C4-2B (cell line): ENCODE measurements around the gene ETV6.

ENCODE experiments used
- H3K27ac ChIP-seq: fragments of 450-650 bp; 2 replicates; pipeline ENCODE4 v1.5.1; 2017
- CTCF ChIP-seq: fragments of 450-650 bp; conservative IDR thresholded peaks from 2 replicates; pipeline ENCODE4 v1.5.1; 2017; ENCODE audit warnings: mild to moderate bottlenecking
- ZFX ChIP-seq: fragments of 450-650 bp; IDR thresholded peaks from 2 replicates; pipeline ENCODE4 v1.6.1; 2017

Gene ETV6

DNA sequence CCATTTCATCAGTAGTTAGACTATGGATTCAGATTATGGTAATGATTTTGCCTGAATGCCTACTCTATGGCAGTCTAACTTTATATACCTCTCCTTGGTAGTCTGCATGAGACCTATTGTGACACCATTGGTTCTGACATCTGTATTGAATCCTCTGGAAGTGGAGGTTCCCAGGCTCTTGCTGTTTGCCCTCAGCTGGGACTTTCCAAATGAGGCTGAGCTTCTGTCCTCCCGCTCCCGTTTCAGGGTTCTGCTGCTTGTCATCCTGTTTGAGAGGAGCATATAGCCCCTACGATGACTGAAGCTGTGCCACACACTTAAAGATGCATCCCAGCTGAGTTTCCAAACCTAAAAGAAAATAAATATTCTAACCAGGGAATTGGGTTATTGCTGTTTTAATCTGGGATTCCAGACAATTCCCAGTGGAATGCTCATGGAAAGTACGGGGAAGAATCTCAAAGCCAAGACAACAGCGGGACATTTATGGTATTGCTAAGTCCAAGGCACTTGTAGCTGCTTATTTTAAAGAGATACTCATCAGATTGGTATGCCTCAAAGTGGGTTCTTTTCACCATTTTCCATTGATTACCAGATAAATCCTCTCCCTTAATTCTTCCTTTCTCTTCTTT, 105.9 kb downstream of the ETV6 start:
- TF ChIP-seq CTCF (no peak), ZFX (no peak)
- H3K27ac ChIP-seq = no peak overlapping the region

- TF ChIP-seq ZFX = no peak
- no peak for TF ChIP-seq CTCF
- H3K27ac ChIP-seq = no peak overlapping the region
Observed at GRCh38 chr12:11756022-11756421, 106.5 kb downstream of the ETV6 start.

DNA sequence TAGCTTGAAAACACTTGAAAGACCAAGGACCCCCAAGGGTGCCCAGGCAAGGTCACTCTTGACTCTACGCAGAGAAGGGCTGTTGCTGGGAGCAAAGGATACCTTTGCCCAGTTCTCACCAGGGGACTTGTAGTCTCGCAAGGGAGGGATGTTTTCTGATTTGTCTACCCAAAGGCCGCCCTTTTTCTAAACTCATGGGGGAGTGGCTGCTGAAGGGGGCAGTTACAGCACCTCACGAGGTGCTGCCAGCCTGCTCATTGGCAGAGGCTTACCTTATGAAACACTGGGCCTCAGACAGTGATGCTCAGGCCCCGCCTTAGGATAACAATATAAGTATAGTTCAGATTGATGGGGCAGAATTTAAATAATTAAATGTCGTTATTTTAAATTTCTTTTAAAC, 107.0 kb downstream of the ETV6 start:
- TF ChIP-seq ZFX (no peak), CTCF (no peak)
- no peak overlapping the region for H3K27ac ChIP-seq

GRCh38 chr12:11757095-11757494, 107.6 kb downstream of the ETV6 start:
- H3K27ac ChIP-seq = no peak overlapping the region

DNA sequence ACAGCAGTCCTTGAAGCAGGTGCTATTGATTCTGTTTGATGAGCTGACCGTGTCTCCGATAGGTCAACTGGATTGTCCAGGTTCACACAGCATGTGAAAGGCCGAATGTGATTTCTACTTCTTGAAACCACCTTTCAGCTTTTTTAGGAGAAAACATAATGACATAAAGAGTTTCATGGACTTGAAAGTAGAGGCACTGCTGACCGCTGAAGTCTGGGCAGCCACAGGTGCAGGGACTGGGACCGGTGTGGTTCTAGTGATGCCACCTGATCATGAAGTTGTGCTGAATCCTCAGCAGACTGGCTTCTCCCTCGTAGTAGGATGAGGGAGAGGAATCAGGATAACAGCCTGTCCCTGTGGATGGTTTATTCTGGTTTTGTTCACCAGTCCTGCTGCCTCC, 108.1 kb downstream of the ETV6 start:
- no peak overlapping the region for H3K27ac ChIP-seq
- TF ChIP-seq ZFX (no peak), CTCF (no peak)

More at GRCh38 chr12:11757095-11757494, 107.6 kb downstream of the ETV6 start:
- TF ChIP-seq ZFX = no peak
- TF ChIP-seq CTCF = no peak

GRCh38 chr12:11758087-11758486, 108.6 kb downstream of the ETV6 start:
- H3K27ac ChIP-seq = no peak overlapping the region
- TF ChIP-seq ZFX (no peak), CTCF (no peak)

- no peak for TF ChIP-seq ZFX
- TF ChIP-seq CTCF = no peak
- no peak overlapping the region for H3K27ac ChIP-seq
Observed at GRCh38 chr12:11758510-11759493, 109.3 kb downstream of the ETV6 start.
